Tongue (tissue), 2 donors: ENCODE data around the gene OR5V1. TPM values are rescaled to one million over a fixed set of nuclear protein-coding genes. Genes with fewer than 3 reads are reported as not detected.
"Not testable (repeated sequence)": the region's sequence is repeated elsewhere in the genome, so short reads cannot be mapped to it uniquely, and the experiment has no call there.

Experiments
- DNase-seq: peaks from one replicate; pipeline ENCODE4 v3.0.0-alpha.2; 2015
- total RNA-seq: library from RNA; depleted of rRNA; stranded (reverse); fragments of >200 nt; gene quantifications from one replicate; pipeline ENCODE4 v1.2.3, GENCODE V29; 2014

Gene OR5V1
- total RNA-seq: not detected

DNA sequence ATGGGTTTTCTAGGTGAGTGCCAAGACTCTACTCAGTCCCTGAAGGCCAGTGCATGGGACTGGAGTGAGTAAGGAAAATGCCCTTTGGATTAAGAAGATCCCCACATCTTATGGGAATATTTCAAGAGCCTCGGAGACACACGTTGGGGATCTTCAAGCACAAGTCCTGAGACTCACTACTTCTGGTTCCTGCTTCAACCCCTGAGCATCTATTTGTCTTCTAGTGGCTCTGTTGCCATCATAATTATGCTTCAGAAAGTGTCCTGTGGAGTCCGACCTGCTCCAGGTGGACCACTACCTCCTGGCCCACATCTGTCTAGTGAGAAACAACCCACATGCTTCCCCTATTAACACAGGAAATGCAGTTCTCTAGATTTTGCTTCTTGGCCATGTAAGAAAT, at the start of gene OR5V1:
Gene OR5V1, minus strand, starts transcription at position 101 of the 400 bp plus-strand sequence. CDS start 12,670 bp downstream, outside the sequence.
- no peak for DNase-seq

DNA sequence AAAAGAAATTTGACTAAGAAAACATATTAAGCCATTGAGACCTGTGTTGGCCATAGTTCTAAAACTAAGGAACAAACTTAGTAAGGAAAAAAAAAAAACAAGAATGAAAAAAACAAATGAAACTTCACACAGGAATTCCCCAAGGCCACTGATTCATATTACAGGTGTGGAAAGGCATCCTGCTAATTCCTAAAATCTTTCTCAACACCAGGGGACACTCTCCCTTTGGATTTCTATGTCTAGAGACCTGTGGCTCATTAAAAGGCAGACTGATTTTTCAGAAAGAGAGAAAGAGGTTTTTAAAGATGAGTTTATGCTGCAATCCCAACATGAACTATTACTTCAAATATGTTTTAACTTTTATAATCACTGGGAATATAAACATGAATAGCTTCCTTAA, 45.9 kb upstream of the OR5V1 start, which contains the start of gene OR12D1:
Gene OR12D1, plus strand, starts transcription at position 341 of the 400 bp plus-strand sequence.
- DNase-seq: peak; percentile 1

- no peak for DNase-seq
These were observed 35.1 kb upstream of the OR5V1 start for GRCh38 chr6:29403801-29404200.

GRCh38 chr6:29399525-29399924, 30.9 kb upstream of the OR5V1 start:
- DNase-seq: no peak

- DNase-seq: no peak
These were observed 26.7 kb upstream of the OR5V1 start, which contains the start of gene OR12D2 for GRCh38 chr6:29395331-29395730. Gene OR12D2 (plus strand): TSS chr6:29395631. CDS start chr6:29396700, 1,069 bp downstream.

- DNase-seq: no peak
These were observed 19.9 kb upstream of the OR5V1 start for GRCh38 chr6:29388533-29388932.

DNA sequence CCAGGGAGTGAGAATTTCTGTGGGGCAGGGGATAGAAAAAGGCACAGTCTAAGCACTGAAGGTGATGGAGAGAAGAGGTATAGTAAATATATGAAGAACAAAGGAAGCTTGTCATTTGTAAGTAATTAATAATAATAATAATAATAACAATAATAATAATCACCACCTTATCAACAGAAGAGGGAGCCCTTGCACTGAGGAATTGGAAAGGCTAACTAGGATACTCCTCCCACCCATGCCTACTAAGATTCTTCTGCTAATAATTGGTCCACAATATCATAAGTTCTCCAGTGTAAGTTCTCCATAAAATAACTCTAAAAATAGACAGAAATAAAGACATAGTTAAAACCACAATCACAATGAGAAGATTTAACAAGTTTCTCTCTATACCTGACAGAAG, 7.3 kb upstream of the OR5V1 start:
- DNase-seq: no peak

GRCh38 chr6:29375191-29375590, 6.5 kb upstream of the OR5V1 start, which contains the start of gene OR12D3:
Gene OR12D3 (minus strand): TSS chr6:29375291. CDS start chr6:29375287, 4 bp downstream.
- DNase-seq: no peak

GRCh38 chr6:29355603-29356002, 13.1 kb downstream of the OR5V1 start:
- no peak for DNase-seq

DNA sequence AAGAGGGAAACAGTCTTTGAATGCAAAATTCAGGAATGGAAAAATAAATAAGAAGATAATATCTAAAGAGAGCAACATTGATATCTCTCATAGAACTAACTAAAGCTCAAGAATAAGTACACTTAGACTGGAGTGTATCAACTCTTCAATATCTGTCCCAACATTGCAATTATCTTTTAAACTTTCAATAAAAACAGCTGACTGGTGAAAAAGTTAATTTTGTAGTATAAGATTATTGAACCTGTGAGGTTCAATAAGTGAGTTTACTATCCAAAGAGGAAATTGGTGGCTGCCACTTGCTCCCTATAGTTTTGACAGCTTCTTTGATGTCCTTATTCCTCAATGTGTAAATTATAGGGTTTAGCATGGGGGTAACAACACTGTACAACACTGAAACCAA, 13.7 kb downstream of the OR5V1 start:
- DNase-seq: no peak

- DNase-seq: not testable (repeated sequence)
These were observed 19.3 kb downstream of the OR5V1 start for GRCh38 chr6:29349348-29349747.

GRCh38 chr6:29345380-29345779, 23.3 kb downstream of the OR5V1 start:
- no peak for DNase-seq

DNA sequence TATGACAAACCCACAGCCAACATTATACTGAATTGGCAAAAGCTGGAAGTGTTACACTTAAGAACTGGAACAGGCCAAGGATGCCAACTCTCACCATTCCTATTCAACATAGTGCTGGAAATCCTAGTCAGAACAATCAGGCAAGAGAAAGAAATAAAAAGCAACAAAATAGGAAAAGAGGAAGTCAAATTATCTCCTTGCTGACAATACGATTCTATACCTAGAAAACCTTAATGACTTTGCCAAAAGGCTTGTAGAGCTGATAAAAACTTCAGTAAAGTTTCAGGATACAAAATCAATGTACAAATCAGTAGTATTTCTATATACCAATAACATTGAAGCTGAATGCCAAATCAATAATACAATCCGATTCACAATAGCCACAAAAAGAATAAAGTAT, 32.4 kb downstream of the OR5V1 start:
- no peak for DNase-seq

- DNase-seq: no peak
These were observed 36.0 kb downstream of the OR5V1 start for GRCh38 chr6:29332676-29333075.

- no peak for DNase-seq
These were observed 42.9 kb downstream of the OR5V1 start for GRCh38 chr6:29325777-29326176.

- DNase-seq: not testable (repeated sequence)
These were observed 45.3 kb downstream of the OR5V1 start for GRCh38 chr6:29323332-29323731.

DNA sequence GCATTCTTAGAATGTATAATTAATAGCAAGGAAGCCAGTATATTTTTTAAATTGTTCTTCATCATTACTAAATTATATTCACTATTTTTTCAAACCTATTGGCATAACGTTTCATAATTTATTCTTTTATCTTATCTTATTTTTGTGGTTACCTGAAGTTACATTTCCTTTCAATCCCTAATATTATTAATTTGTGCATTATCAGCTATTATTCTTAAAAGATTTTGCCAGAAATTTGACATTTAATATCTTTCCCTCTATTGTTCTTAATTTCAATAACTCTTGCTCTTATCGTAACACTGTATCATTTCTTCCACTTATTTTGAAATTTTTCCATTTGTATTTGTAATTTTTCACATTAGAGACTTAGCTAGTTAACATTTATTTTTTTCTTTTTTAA, 48.7 kb downstream of the OR5V1 start:
- no peak for DNase-seq

Other genes with a start within 250 kb of the OR5V1 start
- gene OR2J2, start 198.0 kb downstream of the OR5V1 start, total RNA-seq: not detected
- gene OR14J1, start 67.2 kb downstream of the OR5V1 start, total RNA-seq: not detected
- not detected for gene OR12D3, start 6.4 kb upstream of the OR5V1 start, total RNA-seq
- not detected for gene OR12D2, start 26.8 kb upstream of the OR5V1 start, total RNA-seq
- gene OR12D1, start 46.1 kb upstream of the OR5V1 start, total RNA-seq: not detected
- not detected for gene OR10C1, start 70.4 kb upstream of the OR5V1 start, total RNA-seq
- gene OR11A1, start 88.2 kb upstream of the OR5V1 start, total RNA-seq: not detected
- gene OR2H1, start 88.3 kb upstream of the OR5V1 start, total RNA-seq: not detected
- gene MAS1L, start 119.1 kb upstream of the OR5V1 start, total RNA-seq: not detected
- gene UBD, start 190.9 kb upstream of the OR5V1 start, total RNA-seq: not detected
- gene OR2H2, start 216.3 kb upstream of the OR5V1 start, total RNA-seq: not detected